Small intestine (tissue), 7 donors: ENCODE results near the gene TSHZ2. TPM values are rescaled to one million over a fixed set of nuclear protein-coding genes. Genes with fewer than 3 reads are reported as not detected.

Experiments
- DNase-seq, 2 donors: peaks; one replicate each; pipeline versions ENCODE4 v3.0.0 to v3.0.0-alpha.2; 2013
- FAIRE-seq: peaks from 2 replicates; lab custom pipeline; 2012; peaks lifted over from hg19 to GRCh38; lab: Jason Lieb, UNC
- H3K27ac ChIP-seq, 3 donors: one replicate each; pipeline ENCODE4 v1.5.1; 2013; ENCODE audit warnings: low read length in 2 of 3, mild to moderate bottlenecking in 2 of 3, control low read depth in 1 of 3, inconsistent platforms in 1 of 3, low read depth in 1 of 3, moderate library complexity in 1 of 3
- H3K27me3 ChIP-seq, 3 donors: one replicate each; pipeline ENCODE4 v1.6.1; 2013; ENCODE audit warnings: low read length in 3 of 3, inconsistent platforms in 1 of 3; ENCODE audit not compliant: control insufficient read depth in 3 of 3, insufficient read depth in 3 of 3
- H3K36me3 ChIP-seq, 3 donors: one replicate each; pipeline ENCODE4 v1.6.1; 2013; ENCODE audit warnings: low read length in 3 of 3, inconsistent platforms in 1 of 3, low read depth in 1 of 3, mild to moderate bottlenecking in 1 of 3, moderate library complexity in 1 of 3; ENCODE audit not compliant: control insufficient read depth in 3 of 3, insufficient read depth in 2 of 3
- H3K4me1 ChIP-seq, 3 donors: one replicate each; pipeline ENCODE4 v1.6.1; 2013; ENCODE audit warnings: low read length in 2 of 3, inconsistent platforms in 1 of 3, low read depth in 1 of 3, mild to moderate bottlenecking in 1 of 3, moderate library complexity in 1 of 3; ENCODE audit not compliant: control insufficient read depth in 3 of 3, insufficient read depth in 2 of 3
- H3K4me3 ChIP-seq, 3 donors: one replicate each; pipeline ENCODE4 v1.5.1; 2013; ENCODE audit warnings: low read length in 3 of 3, control low read depth in 1 of 3, inconsistent platforms in 1 of 3, low read depth in 1 of 3, mild to moderate bottlenecking in 1 of 3, moderate library complexity in 1 of 3
- H3K9me3 ChIP-seq, 2 donors: one replicate each; pipeline ENCODE4 v1.6.1; 2013; ENCODE audit warnings: low read depth in 1 of 2, low read length in 1 of 2; ENCODE audit not compliant: control insufficient read depth in 2 of 2, insufficient read depth in 1 of 2
- WGBS, 3 donors: extraction: QIAGEN DNeasy Blood & Tissue Kit; methylation state at CpG; one replicate each; pipeline ENCODE4 v1.1.7; 2013; 5-methylcytosine and 5-hydroxymethylcytosine counted together
- polyA plus RNA-seq, 4 donors: library from polyadenylated mRNA; stranded (reverse) in 3 of 4; unstranded in 1 of 4; fragments of 200-250 nt in 3 of 4; fragments of 120-200 nt in 1 of 4; gene quantifications; one replicate each; pipeline versions ENCODE4 v1.2.1 to v1.2.3, GENCODE V29; 2013
- donor health status: healthy with polysubstance abuse.
- donor health status: control.
- donor health status: control.
- donor health status: Bipolar disorder and iron deficiency.
- donor health status: healthy.

Gene TSHZ2
- polyA plus RNA-seq, 4 donors = 0.67 to 4.4 (median 2.1) TPM

- Histone ChIP-seq H3K4me1 (no peaks in the 10 kb centered on the region), H3K27ac (no peak overlapping the region), H3K36me3 (no peaks in the 10 kb centered on the region), H3K9me3 (no peaks in the 10 kb centered on the region), H3K27me3 (no peaks in the 10 kb centered on the region), H3K4me3 (no peak overlapping the region)
- 87 to 88% (median 88%) methylated on average over 6 of the region's 6 CpGs for WGBS, 3 donors
- FAIRE-seq (no peak), DNase-seq (no peak)
Observed at GRCh38 chr20:53342429-53342828, 370.3 kb downstream of the TSHZ2 start.

- Histone ChIP-seq H3K9me3 (no peaks in the 10 kb centered on the region), H3K4me1 (no peaks in the 10 kb centered on the region), H3K4me3 (no peak overlapping the region), H3K36me3 (no peaks in the 10 kb centered on the region), H3K27ac (peak overlapping the region in 1 of 3 donors; percentile 33), H3K27me3 (no peaks in the 10 kb centered on the region)
- FAIRE-seq = no peak
- peak in 1 of 2 donors; percentile 91 for DNase-seq
- 27 to 62% (median 29%) methylated on average over 6 of the region's 6 CpGs for WGBS, 3 donors
Observed at GRCh38 chr20:53343448-53343847, 371.3 kb downstream of the TSHZ2 start.

- DNase-seq (no peak), FAIRE-seq (no peak)
- H3K36me3 ChIP-seq = no peaks in the 10 kb centered on the region
- H3K4me3 ChIP-seq = no peak overlapping the region
- H3K9me3 ChIP-seq = peaks cover 0 to 3% of the 10 kb centered on the region in 2 donors
- WGBS, 3 donors = 62 to 76% (median 66%) methylated on average over 1 of the region's 1 CpG
- H3K27ac ChIP-seq = no peak overlapping the region
- no peaks in the 10 kb centered on the region for H3K27me3 ChIP-seq
- no peaks in the 10 kb centered on the region for H3K4me1 ChIP-seq
Observed at GRCh38 chr20:53344891-53345290, 372.7 kb downstream of the TSHZ2 start.

- no peaks in the 10 kb centered on the region for H3K4me1 ChIP-seq
- no peaks in the 10 kb centered on the region for H3K27me3 ChIP-seq
- H3K9me3 ChIP-seq = peaks cover 0 to 3% of the 10 kb centered on the region in 2 donors
- no peak for DNase-seq
- no peaks in the 10 kb centered on the region for H3K36me3 ChIP-seq
- 91 to 95% (median 92%) methylated on average over 18 of the region's 18 CpGs for WGBS, 3 donors
- no peak overlapping the region for H3K4me3 ChIP-seq
- no peak overlapping the region for H3K27ac ChIP-seq
- no peak for FAIRE-seq
Observed at GRCh38 chr20:53345536-53346334, 373.6 kb downstream of the TSHZ2 start.

- 69 to 82% (median 80%) methylated on average over 11 of the region's 11 CpGs for WGBS, 3 donors
- FAIRE-seq = no peak
- Histone ChIP-seq H3K9me3 (peaks cover 0 to 3% of the 10 kb centered on the region in 2 donors), H3K27me3 (no peaks in the 10 kb centered on the region), H3K4me1 (no peaks in the 10 kb centered on the region), H3K36me3 (no peaks in the 10 kb centered on the region), H3K4me3 (no peak overlapping the region), H3K27ac (no peak overlapping the region)
- no peak for DNase-seq
Observed at GRCh38 chr20:53346335-53346648, 374.1 kb downstream of the TSHZ2 start.

GRCh38 chr20:53349730-53350129 is 377.6 kb downstream of the TSHZ2 start:
- DNase-seq (no peak), FAIRE-seq (no peak)
- Histone ChIP-seq H3K4me1 (no peaks in the 10 kb centered on the region), H3K27me3 (no peaks in the 10 kb centered on the region), H3K4me3 (no peak overlapping the region), H3K27ac (no peak overlapping the region), H3K36me3 (no peaks in the 10 kb centered on the region), H3K9me3 (peaks cover 0 to 3% of the 10 kb centered on the region in 2 donors)
- 85 to 93% (median 92%) methylated on average over 2 of the region's 2 CpGs for WGBS, 3 donors

GRCh38 chr20:53352727-53353440 is 380.7 kb downstream of the TSHZ2 start:
- no peak for DNase-seq
- WGBS, 3 donors = 83 to 85% (median 84%) methylated on average over 6 of the region's 6 CpGs
- Histone ChIP-seq H3K9me3 (peaks cover 0 to 6% of the 10 kb centered on the region in 2 donors), H3K36me3 (no peaks in the 10 kb centered on the region), H3K4me1 (no peaks in the 10 kb centered on the region), H3K27me3 (no peaks in the 10 kb centered on the region), H3K27ac (no peak overlapping the region), H3K4me3 (no peak overlapping the region)
- no peak for FAIRE-seq

GRCh38 chr20:53354314-53354713 is 382.2 kb downstream of the TSHZ2 start:
- 67 to 87% (median 81%) methylated on average over 1 of the region's 1 CpG for WGBS, 3 donors
- H3K27me3 ChIP-seq = no peaks in the 10 kb centered on the region
- H3K36me3 ChIP-seq = no peaks in the 10 kb centered on the region
- FAIRE-seq (no peak), DNase-seq (no peak)
- H3K9me3 ChIP-seq = peaks cover 0 to 3% of the 10 kb centered on the region in 2 donors
- no peak overlapping the region for H3K4me3 ChIP-seq
- H3K4me1 ChIP-seq = no peaks in the 10 kb centered on the region
- no peak overlapping the region for H3K27ac ChIP-seq
